ENCODE data around the gene ANKMY1. TPM values are rescaled to one million over a fixed set of nuclear protein-coding genes. Genes with fewer than 3 reads are reported as not detected.

Gene ANKMY1
- total RNA-seq, 2 donors from 2014 or later, result 31.6 to 44.9 TPM

DNA sequence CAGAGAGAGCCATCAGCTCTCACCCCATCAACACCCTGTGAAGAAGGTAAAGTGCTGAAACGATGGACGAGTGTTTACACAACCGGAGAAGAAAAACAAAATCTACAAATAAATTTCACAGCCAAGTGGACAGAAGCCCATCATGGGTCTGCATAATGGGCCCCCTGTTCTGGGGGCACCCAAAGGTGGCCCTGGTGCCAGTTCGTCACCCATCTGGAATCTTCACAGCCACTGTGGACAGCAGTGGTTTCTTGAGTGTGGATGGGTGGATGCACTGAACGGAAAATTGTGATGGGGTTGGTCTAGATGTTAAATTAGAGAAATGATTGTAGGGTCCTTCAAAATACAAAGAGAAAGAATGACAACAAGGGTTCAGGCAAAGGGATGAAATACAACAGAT, 38.8 kb downstream of the ANKMY1 start:
- H3K27ac Mint-ChIP-seq, result no peak overlapping the region
- H3K4me1 Mint-ChIP-seq (ENCODE audit: low read depth), result peaks cover 22% of the 10 kb centered on the region

GRCh38 chr2:240517342-240517741, 40.4 kb downstream of the ANKMY1 start:
- peaks cover 1% of the 10 kb centered on the region in 2 donors for H3K9me3 Mint-ChIP-seq
- no peak overlapping the region for H3K4me3 Mint-ChIP-seq
- H3K4me1 Mint-ChIP-seq (ENCODE audit: low read depth), result peaks cover 30% of the 10 kb centered on the region
- peaks cover 4% of the 10 kb centered on the region in 2 donors for H3K36me3 Mint-ChIP-seq (ENCODE audit: insufficient read depth in 2 of 2)
- no peak for DNase-seq
- ATAC-seq (replicated peaks in 1 of 2), result no peak
- H3K27me3 Mint-ChIP-seq (ENCODE audit: low read depth), result peaks cover 13% of the 10 kb centered on the region
- no peak overlapping the region for H3K27ac Mint-ChIP-seq

More for the DNA sequence above, 38.8 kb downstream of the ANKMY1 start:
- ATAC-seq (replicated peaks in 1 of 2) (no peak), DNase-seq (no peak)
- Mint-ChIP-seq H3K27me3 (ENCODE audit: low read depth) (peaks cover 13% of the 10 kb centered on the region), H3K9me3 (peaks cover 1% of the 10 kb centered on the region in 2 donors), H3K4me3 (no peak overlapping the region), H3K36me3 (ENCODE audit: insufficient read depth in 2 of 2) (peaks cover 9 to 17% of the 10 kb centered on the region in 2 donors)

- Mint-ChIP-seq H3K4me1 (ENCODE audit: low read depth) (peaks cover 20% of the 10 kb centered on the region), H3K9me3 (no peaks in the 10 kb centered on the region), H3K4me3 (no peak overlapping the region), H3K36me3 (ENCODE audit: insufficient read depth in 2 of 2) (peaks cover 0 to 2% of the 10 kb centered on the region in 2 donors), H3K27ac (no peak overlapping the region), H3K27me3 (ENCODE audit: low read depth) (peaks cover 7% of the 10 kb centered on the region)
- DNase-seq, result no peak
- no peak for ATAC-seq (replicated peaks in 1 of 2)
Measured at GRCh38 chr2:240514631-240515030, 43.2 kb downstream of the ANKMY1 start.

DNA sequence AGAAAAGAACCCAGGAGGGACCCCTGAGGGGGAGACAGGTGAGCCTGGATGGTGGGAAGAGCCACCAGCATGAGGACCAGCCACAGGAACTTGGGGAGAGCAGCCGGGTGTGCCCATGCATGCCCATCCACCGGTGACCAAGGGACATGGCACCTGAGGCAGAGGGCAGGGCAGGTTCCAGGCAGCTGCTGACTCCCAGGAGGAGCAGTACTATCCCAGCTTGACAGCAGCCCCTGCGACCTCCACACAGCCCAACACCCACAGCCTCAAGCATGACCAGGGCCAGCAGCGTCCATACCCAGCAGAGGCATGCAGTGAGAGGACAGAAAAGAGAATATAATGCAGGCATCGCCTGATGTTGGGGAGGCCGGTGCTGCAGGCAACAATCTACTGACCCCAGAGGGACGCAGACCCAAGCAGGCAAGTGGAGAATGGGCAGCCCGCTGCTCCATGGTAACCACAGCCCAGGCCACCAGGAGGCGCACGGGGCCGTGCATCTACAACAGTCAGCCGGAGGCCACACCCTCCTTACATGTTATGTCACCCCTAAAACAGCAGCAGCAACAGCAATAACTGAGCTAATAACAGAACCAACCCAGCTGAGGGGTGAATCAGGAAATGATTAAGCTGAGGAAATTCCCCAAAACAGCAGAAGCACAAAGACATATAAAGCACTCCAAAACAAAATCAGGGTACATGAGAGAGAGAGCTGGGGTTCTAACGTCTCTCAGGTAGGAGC, 44.1 kb downstream of the ANKMY1 start:
- Mint-ChIP-seq H3K4me1 (ENCODE audit: low read depth) (peaks cover 18% of the 10 kb centered on the region), H3K27me3 (ENCODE audit: low read depth) (no peaks in the 10 kb centered on the region), H3K36me3 (ENCODE audit: insufficient read depth in 2 of 2) (peaks cover 0 to 2% of the 10 kb centered on the region in 2 donors), H3K9me3 (no peaks in the 10 kb centered on the region), H3K27ac (peak overlapping the region; percentile 27), H3K4me3 (peak overlapping the region; percentile 2 to 59)
- peak; percentile 86 to 89 for DNase-seq
- peak; percentile 98 for ATAC-seq (replicated peaks in 1 of 2)

GRCh38 chr2:240512666-240513535, 44.9 kb downstream of the ANKMY1 start:
- H3K4me3 Mint-ChIP-seq, result no peak overlapping the region
- H3K9me3 Mint-ChIP-seq, result no peaks in the 10 kb centered on the region
- ATAC-seq (replicated peaks in 1 of 2), result no peak
- H3K27me3 Mint-ChIP-seq (ENCODE audit: low read depth), result no peaks in the 10 kb centered on the region
- no peak overlapping the region for H3K27ac Mint-ChIP-seq
- H3K4me1 Mint-ChIP-seq (ENCODE audit: low read depth), result peaks cover 18% of the 10 kb centered on the region
- no peak for DNase-seq
- H3K36me3 Mint-ChIP-seq (ENCODE audit: insufficient read depth in 2 of 2), result peaks cover 0 to 2% of the 10 kb centered on the region in 2 donors

DNA sequence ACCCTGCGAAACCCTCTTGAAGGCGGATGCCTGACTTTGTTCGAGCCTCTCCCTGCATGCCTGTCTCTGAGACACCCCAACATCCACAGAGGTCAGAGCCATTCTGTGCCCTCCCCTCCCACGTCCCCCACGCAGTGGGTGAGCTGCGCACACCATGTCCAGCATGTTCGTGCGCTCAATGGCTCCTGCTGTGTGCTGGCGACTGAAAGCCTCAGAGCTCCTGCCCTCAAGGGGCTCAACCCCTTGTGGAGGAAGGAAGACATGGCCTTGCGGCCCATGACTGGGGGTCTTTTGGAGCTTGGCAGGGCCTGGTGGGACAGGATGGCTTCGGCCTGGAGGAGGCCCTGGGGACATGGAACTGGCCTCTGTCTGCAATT, 45.7 kb downstream of the ANKMY1 start:
- no peak for ATAC-seq (replicated peaks in 1 of 2)
- no peak for DNase-seq
- Mint-ChIP-seq H3K4me1 (ENCODE audit: low read depth) (peaks cover 18% of the 10 kb centered on the region), H3K9me3 (no peaks in the 10 kb centered on the region), H3K36me3 (ENCODE audit: insufficient read depth in 2 of 2) (peaks cover 0 to 2% of the 10 kb centered on the region in 2 donors), H3K27me3 (ENCODE audit: low read depth) (no peaks in the 10 kb centered on the region), H3K27ac (no peak overlapping the region), H3K4me3 (no peak overlapping the region)

GRCh38 chr2:240511351-240512108, 46.3 kb downstream of the ANKMY1 start:
- Mint-ChIP-seq H3K36me3 (ENCODE audit: insufficient read depth in 2 of 2) (peaks cover 0 to 2% of the 10 kb centered on the region in 2 donors), H3K27ac (no peak overlapping the region), H3K9me3 (no peaks in the 10 kb centered on the region), H3K4me3 (no peak overlapping the region), H3K4me1 (ENCODE audit: low read depth) (peaks cover 18% of the 10 kb centered on the region), H3K27me3 (ENCODE audit: low read depth) (no peaks in the 10 kb centered on the region)
- no peak for ATAC-seq (replicated peaks in 1 of 2)
- DNase-seq, result no peak

- no peak for DNase-seq
- H3K27ac Mint-ChIP-seq, result no peak overlapping the region
- no peak overlapping the region for H3K4me3 Mint-ChIP-seq
- H3K9me3 Mint-ChIP-seq, result no peaks in the 10 kb centered on the region
- H3K36me3 Mint-ChIP-seq (ENCODE audit: insufficient read depth in 2 of 2), result peaks cover 0 to 2% of the 10 kb centered on the region in 2 donors
- ATAC-seq (replicated peaks in 1 of 2), result no peak
- no peaks in the 10 kb centered on the region for H3K27me3 Mint-ChIP-seq (ENCODE audit: low read depth)
- peaks cover 18% of the 10 kb centered on the region for H3K4me1 Mint-ChIP-seq (ENCODE audit: low read depth)
Measured at GRCh38 chr2:240510513-240511210, 47.1 kb downstream of the ANKMY1 start.

DNA sequence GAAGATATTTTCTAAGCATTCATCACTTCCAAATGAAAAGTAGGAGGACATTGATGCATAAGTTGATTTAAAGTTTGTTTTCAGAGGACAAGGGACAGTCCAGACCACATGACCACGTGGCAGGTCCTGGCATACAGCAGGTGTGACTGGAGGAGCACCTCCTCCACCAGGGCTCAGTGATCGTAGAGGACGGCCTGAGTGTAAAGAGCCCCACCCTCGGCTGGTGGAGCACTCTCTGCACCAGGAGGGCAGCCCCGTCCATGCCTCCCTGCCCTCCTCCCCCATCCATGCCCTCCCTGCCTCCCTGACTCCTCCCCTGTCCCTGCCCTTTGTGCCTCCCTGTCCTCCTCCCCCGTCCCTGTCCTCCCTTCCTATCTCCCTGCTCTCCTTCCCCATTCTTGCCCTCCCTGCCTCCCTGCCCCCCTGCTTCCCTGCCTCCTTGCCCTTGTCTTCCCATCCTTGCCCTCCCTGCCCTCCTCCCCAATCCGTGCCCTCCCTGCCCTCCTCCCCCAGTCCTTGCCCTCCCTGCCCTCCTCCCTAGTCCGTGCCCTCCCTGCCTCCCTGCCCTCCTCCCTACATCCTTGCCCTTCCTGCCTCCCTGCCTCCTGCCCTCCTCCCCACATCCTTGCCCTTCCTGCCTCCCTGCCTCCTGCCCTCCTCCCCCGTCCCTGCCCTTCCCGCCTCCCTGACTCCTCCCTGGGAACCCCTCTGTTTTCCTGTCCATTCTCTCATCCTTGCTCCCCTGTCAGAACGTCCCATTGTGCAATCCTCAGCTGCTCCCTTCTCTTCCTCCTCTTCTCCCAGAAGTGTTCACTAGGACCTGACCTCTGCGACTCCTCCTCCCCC, 47.9 kb downstream of the ANKMY1 start:
- peaks cover 0 to 2% of the 10 kb centered on the region in 2 donors for H3K36me3 Mint-ChIP-seq (ENCODE audit: insufficient read depth in 2 of 2)
- no peaks in the 10 kb centered on the region for H3K9me3 Mint-ChIP-seq
- ATAC-seq (replicated peaks in 1 of 2) (no peak), DNase-seq (no peak)
- H3K4me1 Mint-ChIP-seq (ENCODE audit: low read depth), result peaks cover 17% of the 10 kb centered on the region
- H3K27me3 Mint-ChIP-seq (ENCODE audit: low read depth), result no peaks in the 10 kb centered on the region
- H3K4me3 Mint-ChIP-seq, result no peak overlapping the region
- H3K27ac Mint-ChIP-seq, result no peak overlapping the region

DNA sequence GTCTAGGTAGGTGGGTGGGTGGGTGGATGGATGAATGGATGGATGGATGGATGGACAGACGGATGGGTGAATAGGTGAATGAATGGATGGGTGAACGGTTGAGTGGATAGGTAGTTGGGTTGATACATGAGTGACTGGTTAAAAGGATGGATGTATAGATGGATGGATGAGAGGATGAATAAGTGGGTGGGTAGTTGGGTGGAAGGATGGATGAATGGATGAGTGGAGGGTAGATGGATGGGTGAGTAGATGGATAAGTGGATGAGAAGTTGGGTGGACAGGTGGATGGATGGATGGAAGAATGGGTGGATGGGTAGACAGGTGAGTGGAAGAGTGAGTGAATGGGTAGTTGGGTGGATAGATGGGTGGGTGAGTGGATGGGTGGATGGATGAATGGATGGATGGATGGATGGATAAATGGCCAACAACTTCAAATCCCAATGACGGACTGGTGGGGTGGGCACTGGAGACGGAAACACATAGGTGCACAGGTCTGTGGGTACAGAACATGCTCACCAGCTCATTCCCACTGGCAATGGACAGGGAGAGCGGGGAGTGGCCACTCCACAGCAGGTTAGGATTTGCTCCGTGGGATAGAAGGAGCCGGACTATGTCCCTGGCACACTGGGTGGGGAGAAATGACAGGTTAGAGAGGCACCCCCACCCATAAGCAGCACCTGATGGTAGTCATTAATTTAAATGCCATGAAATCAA, 48.8 kb downstream of the ANKMY1 start:
- H3K27ac Mint-ChIP-seq, result no peak overlapping the region
- H3K27me3 Mint-ChIP-seq (ENCODE audit: low read depth), result no peaks in the 10 kb centered on the region
- DNase-seq (no peak), ATAC-seq (replicated peaks in 1 of 2) (no peak)
- no peak overlapping the region for H3K4me3 Mint-ChIP-seq
- peaks cover 8% of the 10 kb centered on the region for H3K4me1 Mint-ChIP-seq (ENCODE audit: low read depth)
- peaks cover 0 to 2% of the 10 kb centered on the region in 2 donors for H3K36me3 Mint-ChIP-seq (ENCODE audit: insufficient read depth in 2 of 2)
- H3K9me3 Mint-ChIP-seq, result no peaks in the 10 kb centered on the region

DNA sequence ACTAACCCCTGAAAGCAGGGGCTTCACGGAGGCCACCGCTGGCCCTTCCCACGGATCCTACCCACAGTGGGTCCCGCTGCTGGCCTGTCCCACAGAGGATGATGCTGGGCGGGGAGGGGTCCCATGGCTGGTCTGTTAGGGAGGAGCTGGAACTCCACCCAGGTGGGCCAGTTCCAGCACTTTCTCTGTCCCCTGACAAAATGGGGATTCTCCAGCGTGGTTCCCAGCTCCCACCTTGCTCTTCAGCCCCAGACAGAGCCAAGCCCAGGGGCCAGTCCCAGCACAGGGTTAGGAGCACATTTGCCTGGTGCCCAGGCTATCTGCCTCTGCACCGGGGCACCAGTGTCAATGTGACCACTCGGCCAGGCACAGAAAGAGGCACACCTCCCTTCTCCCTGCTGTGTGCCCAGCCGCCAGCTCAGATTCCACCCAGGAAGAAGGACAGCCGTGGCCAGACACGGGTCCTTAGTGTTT, 50.0 kb downstream of the ANKMY1 start:
- no peaks in the 10 kb centered on the region for H3K27me3 Mint-ChIP-seq (ENCODE audit: low read depth)
- no peaks in the 10 kb centered on the region for H3K4me1 Mint-ChIP-seq (ENCODE audit: low read depth)
- no peak overlapping the region for H3K27ac Mint-ChIP-seq
- no peak for ATAC-seq (replicated peaks in 1 of 2)
- H3K4me3 Mint-ChIP-seq, result no peak overlapping the region
- no peak for DNase-seq
- H3K36me3 Mint-ChIP-seq (ENCODE audit: insufficient read depth in 2 of 2), result peaks cover 0 to 2% of the 10 kb centered on the region in 2 donors
- H3K9me3 Mint-ChIP-seq, result no peaks in the 10 kb centered on the region
